Trophoblast cell (in vitro differentiated cells and primary cell): ENCODE measurements around the gene SLC7A5.

Experiments used
- DNase-seq, 2 donors: peaks; one replicate each; pipeline ENCODE4 v3.0.0-alpha.2; 2016
- H2AFZ ChIP-seq: 2 replicates; pipeline ENCODE4 v1.6.1; 2013; ENCODE audit warnings: low read length, moderate library complexity, mild to moderate bottlenecking; ENCODE audit not compliant: insufficient read depth, poor library complexity
- H2AK5ac ChIP-seq: 2 replicates; pipeline ENCODE4 v1.6.1; 2013; ENCODE audit warnings: mild to moderate bottlenecking, low read length
- H2BK120ac ChIP-seq: 2 replicates; pipeline ENCODE4 v1.6.1; 2013; ENCODE audit warnings: low read length, mild to moderate bottlenecking, moderate library complexity; ENCODE audit not compliant: insufficient read depth, poor library complexity
- H2BK12ac ChIP-seq: 2 replicates; pipeline ENCODE4 v1.6.1; 2013; ENCODE audit warnings: mild to moderate bottlenecking, low read length, moderate library complexity
- H2BK5ac ChIP-seq: 2 replicates; pipeline ENCODE4 v1.6.1; 2013; ENCODE audit warnings: low read length, low read depth, moderate library complexity, mild to moderate bottlenecking; ENCODE audit not compliant: poor library complexity
- H3K14ac ChIP-seq: 2 replicates; pipeline ENCODE4 v1.6.1; 2013; ENCODE audit warnings: mild to moderate bottlenecking, low read length
- H3K18ac ChIP-seq: 2 replicates; pipeline ENCODE4 v1.6.1; 2013; ENCODE audit warnings: mild to moderate bottlenecking, low read length
- H3K23ac ChIP-seq: 2 replicates; pipeline ENCODE4 v1.6.1; 2013; ENCODE audit warnings: low read length
- H3K27ac ChIP-seq: 2 replicates; pipeline ENCODE4 v1.5.1; 2013; ENCODE audit warnings: low read depth, mild to moderate bottlenecking, inconsistent platforms, low read length, moderate library complexity
- H3K27me3 ChIP-seq: 2 replicates; pipeline ENCODE4 v1.6.1; 2013; ENCODE audit warnings: inconsistent platforms, mild to moderate bottlenecking, low read length, moderate library complexity; ENCODE audit not compliant: insufficient read depth
- H3K36me3 ChIP-seq, 2 experiments: 1 replicate in 1 of 2; 2 replicates in 1 of 2; pipeline ENCODE4 v1.6.1; 2013; ENCODE audit warnings: low read length in 2 of 2, mild to moderate bottlenecking in 2 of 2, moderate library complexity in 1 of 2; ENCODE audit not compliant: insufficient read depth in 2 of 2, control insufficient read depth in 1 of 2
- H3K4ac ChIP-seq: 2 replicates; pipeline ENCODE4 v1.6.1; 2013; ENCODE audit warnings: low read depth, mild to moderate bottlenecking, low read length, moderate library complexity
- H3K4me1 ChIP-seq, 2 experiments: 1 replicate in 1 of 2; 2 replicates in 1 of 2; pipeline ENCODE4 v1.6.1; 2013; ENCODE audit warnings: low read length in 2 of 2, mild to moderate bottlenecking in 2 of 2, moderate library complexity in 1 of 2; ENCODE audit not compliant: insufficient read depth in 2 of 2, control insufficient read depth in 1 of 2
- H3K4me2 ChIP-seq: 2 replicates; pipeline ENCODE4 v1.6.1; 2013; ENCODE audit warnings: inconsistent platforms, mild to moderate bottlenecking, low read length, moderate library complexity
- H3K4me3 ChIP-seq: 2 replicates; pipeline ENCODE4 v1.5.1; 2013; ENCODE audit warnings: mild to moderate bottlenecking, low read depth, low read length, inconsistent platforms
- H3K79me1 ChIP-seq: one replicate; pipeline ENCODE4 v1.6.1; 2013; ENCODE audit warnings: low read length
- H3K79me2 ChIP-seq: 2 replicates; pipeline ENCODE4 v1.6.1; 2013; ENCODE audit warnings: low read length, mild to moderate bottlenecking; ENCODE audit not compliant: control insufficient read depth, insufficient read depth, poor library complexity
- H3K9ac ChIP-seq: 2 replicates; pipeline ENCODE4 v1.6.1; 2013; ENCODE audit warnings: mild to moderate bottlenecking, low read length
- H3K9me3 ChIP-seq: 2 replicates; pipeline ENCODE4 v1.6.1; 2013; ENCODE audit warnings: low read depth, mild to moderate bottlenecking, control low read depth, inconsistent platforms, low read length; ENCODE audit not compliant: insufficient read depth
- H4K12ac ChIP-seq: 2 replicates; pipeline ENCODE4 v1.6.1; 2013; ENCODE audit warnings: low read depth, mild to moderate bottlenecking, low read length, moderate library complexity
- H4K8ac ChIP-seq: 2 replicates; pipeline ENCODE4 v1.6.1; 2013; ENCODE audit warnings: low read depth, mild to moderate bottlenecking, low read length, moderate library complexity
- H4K91ac ChIP-seq: one replicate; pipeline ENCODE4 v1.6.1; 2013; ENCODE audit warnings: low read depth, mild to moderate bottlenecking, low read length, moderate library complexity
- WGBS: extraction: QIAGEN DNeasy Blood & Tissue Kit; methylation state at CpG from one replicate; pipeline ENCODE4 v1.1.7; 2013; ENCODE audit warnings: missing lambda C conversion rate; ENCODE audit not compliant: insufficient read length, insufficient coverage; ENCODE audit errors: extremely low coverage; 5-methylcytosine and 5-hydroxymethylcytosine counted together

SLC7A5 gene

GRCh38 chr16:87846705-87847466, 22.4 kb downstream of the SLC7A5 start:
- no peaks in the 10 kb centered on the region for H3K27me3 ChIP-seq
- peaks cover 85 to 87% of the 10 kb centered on the region in 2 experiments for H3K36me3 ChIP-seq
- no peak overlapping the region for H3K18ac ChIP-seq
- H2BK12ac ChIP-seq = no peak overlapping the region
- H3K27ac ChIP-seq = no peak overlapping the region
- H2BK5ac ChIP-seq = no peak overlapping the region
- peaks cover 23% of the 10 kb centered on the region for H3K79me2 ChIP-seq
- peaks cover 3% of the 10 kb centered on the region for H3K9me3 ChIP-seq
- no peak overlapping the region for H3K9ac ChIP-seq
- no peak overlapping the region for H3K14ac ChIP-seq
- no peak overlapping the region for H3K23ac ChIP-seq
- H4K12ac ChIP-seq = no peak overlapping the region
- H3K4me1 ChIP-seq = peaks cover 25 to 38% of the 10 kb centered on the region in 2 experiments
- DNase-seq = no peak
- H4K91ac ChIP-seq = no peak overlapping the region
- H3K4me3 ChIP-seq = no peak overlapping the region
- no CpG with 5 or more reads among the region's 25 CpGs for WGBS
- H3K4me2 ChIP-seq = no peak overlapping the region
- no peak overlapping the region for H2BK120ac ChIP-seq
- no peak overlapping the region for H2AK5ac ChIP-seq
- H4K8ac ChIP-seq = no peak overlapping the region
- peaks cover 17% of the 10 kb centered on the region for H3K79me1 ChIP-seq
- no peak overlapping the region for H2AFZ ChIP-seq
- H3K4ac ChIP-seq = peak overlapping the region; percentile 57

- Histone ChIP-seq H3K4me1 (peaks cover 16 to 30% of the 10 kb centered on the region in 2 experiments), H4K91ac (no peak overlapping the region), H3K9ac (no peak overlapping the region), H2BK12ac (no peak overlapping the region), H3K27ac (no peak overlapping the region), H3K79me2 (peaks cover 20% of the 10 kb centered on the region), H3K23ac (no peak overlapping the region), H2BK120ac (no peak overlapping the region), H3K27me3 (no peaks in the 10 kb centered on the region), H3K9me3 (peaks cover 3% of the 10 kb centered on the region), H2BK5ac (no peak overlapping the region), H2AFZ (no peak overlapping the region), H4K8ac (no peak overlapping the region), H3K18ac (no peak overlapping the region), H3K79me1 (peaks cover 9% of the 10 kb centered on the region), H3K4me3 (no peak overlapping the region), H2AK5ac (no peak overlapping the region), H3K4me2 (no peak overlapping the region), H3K36me3 (peaks cover 91 to 94% of the 10 kb centered on the region in 2 experiments), H3K14ac (no peak overlapping the region), H3K4ac (peak overlapping the region; percentile 57), H4K12ac (no peak overlapping the region)
- WGBS = no CpG with 5 or more reads among the region's 31 CpGs
- no peak for DNase-seq
Measured at GRCh38 chr16:87845807-87846619, 23.3 kb downstream of the SLC7A5 start.

- Histone ChIP-seq H3K4me3 (no peak overlapping the region), H3K79me1 (peaks cover 4% of the 10 kb centered on the region), H2BK12ac (no peak overlapping the region), H3K27me3 (no peaks in the 10 kb centered on the region), H3K4ac (peak overlapping the region; percentile 57), H4K8ac (no peak overlapping the region), H2AFZ (no peak overlapping the region), H2AK5ac (no peak overlapping the region), H3K23ac (no peak overlapping the region), H3K9me3 (peaks cover 3% of the 10 kb centered on the region), H3K27ac (no peak overlapping the region), H4K12ac (no peak overlapping the region), H3K79me2 (peaks cover 19% of the 10 kb centered on the region), H3K18ac (no peak overlapping the region), H3K14ac (no peak overlapping the region), H4K91ac (no peak overlapping the region), H3K4me1 (peaks cover 8 to 22% of the 10 kb centered on the region in 2 experiments), H3K4me2 (no peak overlapping the region), H3K9ac (no peak overlapping the region), H2BK120ac (no peak overlapping the region), H2BK5ac (no peak overlapping the region), H3K36me3 (peaks cover 92 to 93% of the 10 kb centered on the region in 2 experiments)
- no CpG with 5 or more reads among the region's 13 CpGs for WGBS
- no peak for DNase-seq
Measured at GRCh38 chr16:87845213-87845612, 24.1 kb downstream of the SLC7A5 start.

- Histone ChIP-seq H3K4me3 (no peak overlapping the region), H3K36me3 (peaks cover 92 to 93% of the 10 kb centered on the region in 2 experiments), H4K8ac (no peak overlapping the region), H2AFZ (no peak overlapping the region), H2AK5ac (no peak overlapping the region), H3K9ac (no peak overlapping the region), H3K79me2 (peaks cover 17% of the 10 kb centered on the region), H2BK5ac (no peak overlapping the region), H3K4ac (peak overlapping the region; percentile 32), H3K4me2 (no peak overlapping the region), H3K23ac (no peak overlapping the region), H3K79me1 (peaks cover 2% of the 10 kb centered on the region), H3K27me3 (no peaks in the 10 kb centered on the region), H2BK12ac (no peak overlapping the region), H3K27ac (no peak overlapping the region), H3K18ac (no peak overlapping the region), H3K9me3 (peaks cover 3% of the 10 kb centered on the region), H3K4me1 (peaks cover 6 to 20% of the 10 kb centered on the region in 2 experiments), H4K12ac (no peak overlapping the region), H4K91ac (no peak overlapping the region), H3K14ac (no peak overlapping the region), H2BK120ac (no peak overlapping the region)
- no CpG with 5 or more reads among the region's 13 CpGs for WGBS
- no peak for DNase-seq
Measured at GRCh38 chr16:87844809-87845208, 24.5 kb downstream of the SLC7A5 start.
